Measurements from ENCODE around the gene SELE.
A peak's percentile ranks its signal among the peaks of the same experiment; 100 is the strongest.
"Not testable (repeated sequence)": the region's sequence is repeated elsewhere in the genome, so short reads cannot be mapped to it uniquely, and the experiment has no call there.

Gene SELE

GRCh38 chr1:169723763-169724162 is 10.1 kb downstream of the SELE start:
- DNase-seq = no peak

GRCh38 chr1:169722779-169723178 is 11.1 kb downstream of the SELE start:
- no peak for DNase-seq

GRCh38 chr1:169715100-169715499 is 18.8 kb downstream of the SELE start:
- not testable (repeated sequence) for DNase-seq

- not testable (repeated sequence) for DNase-seq
These were observed 20.8 kb downstream of the SELE start for GRCh38 chr1:169713090-169713489.

GRCh38 chr1:169712309-169712631 is 21.6 kb downstream of the SELE start:
- DNase-seq = no peak

- peak; percentile 87 for DNase-seq
These were observed 22.2 kb downstream of the SELE start, which contains the start of gene SELL for GRCh38 chr1:169711469-169712308. SELL (minus strand) TSS chr1:169711620; CDS start chr1:169711498, 122 bp downstream.

- peak; percentile 46 for DNase-seq
These were observed 25.2 kb downstream of the SELE start for GRCh38 chr1:169708647-169709046.

GRCh38 chr1:169707912-169708604 is 25.8 kb downstream of the SELE start:
- DNase-seq = peak; percentile 43

- DNase-seq = no peak
These were observed 29.1 kb downstream of the SELE start for GRCh38 chr1:169704797-169705196.

- no peak for DNase-seq
These were observed 32.4 kb downstream of the SELE start for GRCh38 chr1:169701261-169702005.

GRCh38 chr1:169699707-169700106 is 34.2 kb downstream of the SELE start:
- no peak for DNase-seq

GRCh38 chr1:169698976-169699375 is 34.9 kb downstream of the SELE start:
- DNase-seq = peak; percentile 86

- DNase-seq = peak; percentile 68
These were observed 36.1 kb downstream of the SELE start for GRCh38 chr1:169697755-169698154.

- DNase-seq = peak; percentile 49
These were observed 37.4 kb downstream of the SELE start for GRCh38 chr1:169696273-169697100.

GRCh38 chr1:169694304-169695075 is 39.4 kb downstream of the SELE start:
- peak; percentile 84 for DNase-seq

GRCh38 chr1:169692756-169693460 is 41.0 kb downstream of the SELE start:
- DNase-seq = peak; percentile 89

GRCh38 chr1:169690489-169690888 is 43.4 kb downstream of the SELE start:
- no peak for DNase-seq

GRCh38 chr1:169689395-169689794 is 44.5 kb downstream of the SELE start:
- no peak for DNase-seq

GRCh38 chr1:169688377-169688776 is 45.5 kb downstream of the SELE start:
- not testable (repeated sequence) for DNase-seq

- no peak for DNase-seq
These were observed 50.2 kb downstream of the SELE start for GRCh38 chr1:169683661-169684060.

- DNase-seq = not testable (repeated sequence)
These were observed 50.7 kb downstream of the SELE start for GRCh38 chr1:169683168-169683567.

Measured in activated CD4-positive, alpha-beta T cell treated with anti-CD3 and anti-CD28 coated beads, Interleukin-2, Interleukin-6, amounts not matched to agents 100 ng/mL and 50 ng/mL, durations not matched to agents 16 hours and 8 hours (primary cell).